HepG2 (cell line): Measurements from ENCODE around the gene CYB5B. TPM values are rescaled to one million over a fixed set of nuclear protein-coding genes. Genes with fewer than 3 reads are reported as not detected.

Experiments used
- ARID5B ChIP-seq: IDR thresholded peaks from 2 replicates; pipeline ENCODE4 v1.4.0; 2020; ENCODE audit warnings: mild to moderate bottlenecking, missing genetic modification reagents
- CEBPG ChIP-seq: IDR thresholded peaks from 2 replicates; pipeline ENCODE4 v1.6.1; 2016
- DR1 ChIP-seq: sonication (generic); formaldehyde crosslinking; IDR thresholded peaks from 2 replicates; pipeline ENCODE4 v1.8.0; 2021; ENCODE audit warnings: mild to moderate bottlenecking, missing genetic modification reagents, inconsistent platforms
- FUBP1 ChIP-seq: sonication (generic); formaldehyde crosslinking; IDR thresholded peaks from 2 replicates; pipeline ENCODE4 v1.5.1; 2020; ENCODE audit warnings: missing genetic modification reagents, mild to moderate bottlenecking, borderline replicate concordance
- GABPB1 ChIP-seq: IDR thresholded peaks from 2 replicates; pipeline ENCODE4 v1.6.1; 2016; ENCODE audit warnings: mild to moderate bottlenecking, missing genetic modification reagents, moderate library complexity, missing compliant biosample characterization
- GATA4 ChIP-seq: sonication (generic); IDR thresholded peaks from 2 replicates; pipeline ENCODE4 v1.6.1; 2016; ENCODE audit warnings: antibody characterized with exemption, low read depth, borderline replicate concordance
- KLF6 ChIP-seq: IDR thresholded peaks from 2 replicates; pipeline ENCODE4 v1.8.0; 2016; ENCODE audit warnings: missing biosample characterization, missing genetic modification reagents
- MLXIP ChIP-seq: sonication (generic); formaldehyde crosslinking; IDR thresholded peaks from 2 replicates; pipeline ENCODE4 v1.9.0; 2021; ENCODE audit warnings: missing genetic modification reagents, borderline replicate concordance
- NAIF1 ChIP-seq: sonication (generic); formaldehyde crosslinking; IDR thresholded peaks from 2 replicates; pipeline ENCODE4 v1.5.0; 2020; ENCODE audit warnings: mild to moderate bottlenecking, missing genetic modification reagents, borderline replicate concordance
- NCOA2 ChIP-seq: sonication (generic); formaldehyde crosslinking; IDR thresholded peaks from 2 replicates; pipeline ENCODE4 v1.8.0; 2022; ENCODE audit warnings: inconsistent platforms
- SATB2 ChIP-seq: sonication (generic); formaldehyde crosslinking; IDR thresholded peaks from 2 replicates; pipeline ENCODE4 v1.5.0; 2020; ENCODE audit warnings: missing genetic modification reagents
- SOX13 ChIP-seq, 3 experiments: fragments of 450-650 bp in 1 of 3; sonication (generic) in 1 of 3; formaldehyde crosslinking in 1 of 3; IDR thresholded peaks in 2 of 3; conservative IDR thresholded peaks in 1 of 3; 2 replicates each; pipeline versions ENCODE4 v1.5.0 to v1.6.1; 2016 to 2020; ENCODE audit warnings: antibody characterized with exemption in 1 of 3, mild to moderate bottlenecking in 1 of 3, missing compliant biosample characterization in 1 of 3, missing genetic modification reagents in 1 of 3, moderate library complexity in 1 of 3
- SRY ChIP-seq: sonication (generic); formaldehyde crosslinking; IDR thresholded peaks from 2 replicates; pipeline ENCODE4 v1.8.0; 2022; ENCODE audit warnings: mild to moderate bottlenecking, missing genetic modification reagents
- TRAFD1 ChIP-seq: sonication (generic); formaldehyde crosslinking; IDR thresholded peaks from 2 replicates; pipeline ENCODE4 v1.5.1; 2020; ENCODE audit warnings: missing genetic modification reagents, mild to moderate bottlenecking, borderline replicate concordance
- ZBTB21 ChIP-seq: sonication (generic); formaldehyde crosslinking; IDR thresholded peaks from 2 replicates; pipeline ENCODE4 v1.4.0; 2020; ENCODE audit warnings: missing genetic modification reagents
- ZNF547 ChIP-seq: sonication (generic); formaldehyde crosslinking; IDR thresholded peaks from 2 replicates; pipeline ENCODE4 v1.5.1; 2020; ENCODE audit warnings: mild to moderate bottlenecking, missing genetic modification reagents
- ZNF552 ChIP-seq: sonication (generic); formaldehyde crosslinking; IDR thresholded peaks from 2 replicates; pipeline ENCODE4 v1.9.0; 2022; ENCODE audit warnings: missing genetic modification reagents, mild to moderate bottlenecking, borderline replicate concordance
- ZNF598 ChIP-seq: sonication (generic); formaldehyde crosslinking; IDR thresholded peaks from 2 replicates; pipeline ENCODE4 v1.5.1; 2020; ENCODE audit warnings: mild to moderate bottlenecking, missing genetic modification reagents, borderline replicate concordance
- ZNF766 ChIP-seq: sonication (generic); formaldehyde crosslinking; IDR thresholded peaks from 2 replicates; pipeline ENCODE4 v1.5.0; 2020; ENCODE audit warnings: missing genetic modification reagents, borderline replicate concordance
- polyA plus RNA-seq, 8 experiments: library from polyadenylated mRNA; depleted of rRNA in 3 of 8; stranded (reverse) in 7 of 8; unstranded in 1 of 8; fragments of >200 nt; fragmentation: Illumina TruSeq in 4 of 8; extraction: Trizol in 4 of 8; gene quantifications; 2 replicates each; pipeline versions ENCODE4 v1.2.1 to v1.2.3, GENCODE V29; 2011 to 2016; ENCODE audit warnings: low read depth in 4 of 8, missing spikeins in 1 of 8, mixed read lengths in 1 of 8; ENCODE audit not compliant: insufficient read depth in 1 of 8
- total RNA-seq, 5 experiments: library from RNA; depleted of rRNA; stranded (reverse); fragments of >200 nt; fragmentation: Illumina TruSeq; extraction: Trizol; gene quantifications; 2 replicates each; pipeline ENCODE4 v1.2.3, GENCODE V29; 2016; ENCODE audit warnings: low read depth in 1 of 5

The CYB5B gene
- total and polyA plus RNA-seq, 2 of the 13 experiments (the other 11 are each of a cell fraction or from before 2014, with no cell fraction given): 234 to 432 TPM

GRCh38 chr16:69376393-69377059, 47.9 kb upstream of the CYB5B start (continued):
- TF ChIP-seq MLXIP (CRISPR knock-in tag) (no peak), TRAFD1 (CRISPR knock-in tag) (no peak), SATB2 (CRISPR knock-in tag) (no peak), ZNF552 (CRISPR knock-in tag) (no peak), ARID5B (CRISPR knock-in tag) (peak; percentile 55), ZNF598 (CRISPR knock-in tag) (no peak), NCOA2 (CRISPR knock-in tag) (peak; percentile 41; the same call in 1 of the 2 replicates), GABPB1 (CRISPR knock-in tag) (peak; percentile 21; the same call in 1 of the 2 replicates), GATA4 (no peak), NAIF1 (CRISPR knock-in tag) (no peak), DR1 (no peak), ZBTB21 (CRISPR knock-in tag) (no peak), CEBPG (CRISPR knock-in tag) (0 out of 2 replicates have a peak, but pooled peaks have one; percentile 14), ZNF547 (CRISPR knock-in tag) (no peak), SRY (CRISPR knock-in tag) (no peak), FUBP1 (CRISPR knock-in tag) (no peak), ZNF766 (CRISPR knock-in tag) (no peak), KLF6 (CRISPR knock-in tag) (no peak), SOX13 (IDR thresholded peaks at IDR 0.05) (no peak), SOX13 (CRISPR knock-in tag; conservative IDR thresholded peaks at IDR 0.05 in 1 of 2, IDR thresholded peaks at IDR 0.05 in 1 of 2) (peak in 1 of 2 experiments; percentile 71; a peak in 2 of 4 replicates)
